ENCODE results near the gene FBXW8. TPM values are rescaled to one million over a fixed set of nuclear protein-coding genes. Genes with fewer than 3 reads are reported as not detected.

Gene FBXW8
- total RNA-seq, 1 donor from 2014 or later, result 28.2 TPM

- TF ChIP-seq, protein P1, sequence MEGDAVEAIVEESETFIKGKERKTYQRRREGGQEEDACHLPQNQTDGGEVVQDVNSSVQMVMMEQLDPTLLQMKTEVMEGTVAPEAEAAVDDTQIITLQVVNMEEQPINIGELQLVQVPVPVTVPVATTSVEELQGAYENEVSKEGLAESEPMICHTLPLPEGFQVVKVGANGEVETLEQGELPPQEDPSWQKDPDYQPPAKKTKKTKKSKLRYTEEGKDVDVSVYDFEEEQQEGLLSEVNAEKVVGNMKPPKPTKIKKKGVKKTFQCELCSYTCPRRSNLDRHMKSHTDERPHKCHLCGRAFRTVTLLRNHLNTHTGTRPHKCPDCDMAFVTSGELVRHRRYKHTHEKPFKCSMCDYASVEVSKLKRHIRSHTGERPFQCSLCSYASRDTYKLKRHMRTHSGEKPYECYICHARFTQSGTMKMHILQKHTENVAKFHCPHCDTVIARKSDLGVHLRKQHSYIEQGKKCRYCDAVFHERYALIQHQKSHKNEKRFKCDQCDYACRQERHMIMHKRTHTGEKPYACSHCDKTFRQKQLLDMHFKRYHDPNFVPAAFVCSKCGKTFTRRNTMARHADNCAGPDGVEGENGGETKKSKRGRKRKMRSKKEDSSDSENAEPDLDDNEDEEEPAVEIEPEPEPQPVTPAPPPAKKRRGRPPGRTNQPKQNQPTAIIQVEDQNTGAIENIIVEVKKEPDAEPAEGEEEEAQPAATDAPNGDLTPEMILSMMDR (conservative IDR thresholded peaks at IDR 0.05), result no peak
- H3K4me1 Mint-ChIP-seq (ENCODE audit: unreplicated experiment), result peaks cover 12% of the 10 kb centered on the region
- DNase-seq (ENCODE audit: extremely low spot score, unreplicated experiment), result no peak
- H3K27me3 Mint-ChIP-seq, result peaks cover 16% of the 10 kb centered on the region
- no peak overlapping the region for H3K27ac Mint-ChIP-seq
- no peaks in the 10 kb centered on the region for H3K9me3 Mint-ChIP-seq
- no peak overlapping the region for H3K4me3 Mint-ChIP-seq
- no peaks in the 10 kb centered on the region for H3K36me3 Mint-ChIP-seq
Observed at GRCh38 chr12:117050060-117050459, 139.3 kb downstream of the FBXW8 start.

- no peaks in the 10 kb centered on the region for H3K36me3 Mint-ChIP-seq
- TF ChIP-seq, protein P1 (conservative IDR thresholded peaks at IDR 0.05), result no peak
- DNase-seq (ENCODE audit: extremely low spot score, unreplicated experiment), result no peak
- H3K4me1 Mint-ChIP-seq (ENCODE audit: unreplicated experiment), result peaks cover 6% of the 10 kb centered on the region
- no peaks in the 10 kb centered on the region for H3K9me3 Mint-ChIP-seq
- H3K27me3 Mint-ChIP-seq, result peaks cover 16% of the 10 kb centered on the region
- H3K27ac Mint-ChIP-seq, result no peak overlapping the region
- no peak overlapping the region for H3K4me3 Mint-ChIP-seq
Observed at GRCh38 chr12:117051380-117051779, 140.6 kb downstream of the FBXW8 start.

DNA sequence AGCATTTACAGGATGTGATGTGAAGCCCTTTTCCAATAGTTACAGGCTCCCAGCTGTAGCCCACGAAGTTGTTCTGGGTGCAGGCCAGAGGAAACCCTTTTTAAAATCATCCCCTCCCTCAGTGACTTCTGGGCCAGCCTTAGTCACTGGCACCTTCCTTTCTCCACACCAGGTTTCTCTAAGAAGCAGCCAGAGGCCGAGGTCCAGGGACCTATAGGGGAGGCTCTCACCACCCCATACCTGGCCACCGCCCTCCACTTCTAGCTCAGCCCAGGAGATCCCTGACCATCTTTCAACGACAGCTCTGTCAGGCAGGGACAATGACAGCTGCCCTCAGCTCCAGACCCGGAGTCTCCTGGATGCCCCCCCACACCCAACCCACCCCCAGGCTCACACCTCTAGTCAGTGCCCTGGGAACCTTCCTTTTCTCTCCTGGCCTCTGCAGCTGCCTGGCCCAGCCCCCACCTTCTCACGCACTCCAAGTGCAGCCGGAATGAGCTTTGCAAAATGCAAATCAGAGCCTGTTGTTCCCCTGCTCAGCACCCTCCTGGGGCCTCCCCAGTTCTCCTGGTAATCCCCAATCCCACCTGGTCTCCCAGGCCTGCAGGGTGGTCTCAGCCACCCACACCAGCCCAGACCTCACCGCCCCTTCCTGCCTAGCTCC lies 141.8 kb downstream of the FBXW8 start:
- H3K9me3 Mint-ChIP-seq, result no peaks in the 10 kb centered on the region
- peaks cover 16% of the 10 kb centered on the region for H3K27me3 Mint-ChIP-seq
- TF ChIP-seq, protein P1 (conservative IDR thresholded peaks at IDR 0.05), result no peak
- DNase-seq (ENCODE audit: extremely low spot score, unreplicated experiment), result no peak
- no peaks in the 10 kb centered on the region for H3K36me3 Mint-ChIP-seq
- H3K4me3 Mint-ChIP-seq, result no peak overlapping the region
- H3K4me1 Mint-ChIP-seq (ENCODE audit: unreplicated experiment), result peaks cover 6% of the 10 kb centered on the region
- no peak overlapping the region for H3K27ac Mint-ChIP-seq

GRCh38 chr12:117053050-117053400 lies 142.3 kb downstream of the FBXW8 start:
- Mint-ChIP-seq H3K27ac (no peak overlapping the region), H3K4me1 (ENCODE audit: unreplicated experiment) (peaks cover 5% of the 10 kb centered on the region), H3K27me3 (peaks cover 16% of the 10 kb centered on the region), H3K36me3 (no peaks in the 10 kb centered on the region), H3K9me3 (no peaks in the 10 kb centered on the region), H3K4me3 (no peak overlapping the region)
- TF ChIP-seq, protein P1 (conservative IDR thresholded peaks at IDR 0.05), result no peak
- no peak for DNase-seq (ENCODE audit: extremely low spot score, unreplicated experiment)

DNA sequence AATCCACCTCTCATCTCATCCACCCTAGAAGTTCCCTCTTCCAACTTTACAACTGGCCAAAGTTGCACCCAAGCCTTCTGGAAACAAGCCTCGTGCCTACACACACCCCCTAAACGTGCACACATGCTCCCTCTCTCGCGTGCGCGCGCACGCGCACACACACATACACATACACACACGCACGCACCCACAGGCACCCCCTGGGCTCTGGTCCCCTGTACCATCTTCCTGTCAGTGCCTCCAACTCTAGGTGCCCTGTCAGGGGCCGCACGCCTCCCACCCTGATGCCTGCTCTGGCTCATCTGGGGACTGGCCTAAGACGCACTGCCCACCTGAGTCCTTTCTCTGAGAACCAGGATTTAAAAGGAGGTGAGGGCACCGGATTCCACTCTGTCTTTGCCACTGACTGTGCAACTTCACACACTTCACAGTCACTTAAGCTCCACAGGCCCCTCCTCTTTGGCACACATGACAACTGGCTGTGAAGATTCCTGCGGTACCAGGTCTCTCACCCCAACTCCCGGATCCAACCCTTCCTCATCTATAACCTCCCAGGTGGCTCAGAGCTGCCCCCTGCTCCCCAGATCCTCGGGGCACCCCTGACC lies 142.9 kb downstream of the FBXW8 start:
- Mint-ChIP-seq H3K27me3 (peaks cover 16% of the 10 kb centered on the region), H3K27ac (no peak overlapping the region), H3K9me3 (no peaks in the 10 kb centered on the region), H3K4me3 (no peak overlapping the region), H3K36me3 (no peaks in the 10 kb centered on the region), H3K4me1 (ENCODE audit: unreplicated experiment) (no peaks in the 10 kb centered on the region)
- DNase-seq (ENCODE audit: extremely low spot score, unreplicated experiment), result no peak
- TF ChIP-seq, protein P1 (conservative IDR thresholded peaks at IDR 0.05), result no peak
